ENCODE results near the gene RPUSD4. TPM values are rescaled to one million over a fixed set of nuclear protein-coding genes. Genes with fewer than 3 reads are reported as not detected.

Gene RPUSD4
- total and polyA plus RNA-seq, 10 of the 15 experiments (the other 5 are each of a cell fraction or from before 2014, with no cell fraction given), result 24.5 to 47.6 (median 31.7) TPM

- TF ChIP-seq, protein P1, sequence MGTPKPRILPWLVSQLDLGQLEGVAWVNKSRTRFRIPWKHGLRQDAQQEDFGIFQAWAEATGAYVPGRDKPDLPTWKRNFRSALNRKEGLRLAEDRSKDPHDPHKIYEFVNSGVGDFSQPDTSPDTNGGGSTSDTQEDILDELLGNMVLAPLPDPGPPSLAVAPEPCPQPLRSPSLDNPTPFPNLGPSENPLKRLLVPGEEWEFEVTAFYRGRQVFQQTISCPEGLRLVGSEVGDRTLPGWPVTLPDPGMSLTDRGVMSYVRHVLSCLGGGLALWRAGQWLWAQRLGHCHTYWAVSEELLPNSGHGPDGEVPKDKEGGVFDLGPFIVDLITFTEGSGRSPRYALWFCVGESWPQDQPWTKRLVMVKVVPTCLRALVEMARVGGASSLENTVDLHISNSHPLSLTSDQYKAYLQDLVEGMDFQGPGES (IDR thresholded peaks at IDR 0.05), result peak; percentile 80; the same call in 1 of the 2 replicates
- TF ChIP-seq BHLHE40 (IDR thresholded peaks at IDR 0.05; ENCODE audit: borderline replicate concordance in 1 of 2, low read depth in 2 of 2, low read length in 1 of 2), result peak; percentile 54 to 88; a peak in 3 of 4 replicates
- TF ChIP-seq BCL11A (IDR thresholded peaks at IDR 0.05; ENCODE audit: low read depth, low read length), result 0 out of 2 replicates have a peak, but pooled peaks have one; percentile 1
- no peak for TF ChIP-seq FOXM1 (IDR thresholded peaks at IDR 0.05; ENCODE audit: low read depth, low read length)
- TF ChIP-seq HDGF (IDR thresholded peaks at IDR 0.05), result no peak
- peak; percentile 7; the same call in 1 of the 2 replicates for TF ChIP-seq ZNF384 (IDR thresholded peaks at IDR 0.05; ENCODE audit: borderline replicate concordance, low read depth, low read length)
- TF ChIP-seq SPI1 (IDR thresholded peaks at IDR 0.05; ENCODE audit: borderline replicate concordance, insufficient read depth, low read depth, low read length), result no peak
- TF ChIP-seq TBL1XR1 (IDR thresholded peaks at IDR 0.05; ENCODE audit: low read depth, low read length), result 0 out of 2 replicates have a peak, but pooled peaks have one; percentile 63
- TF ChIP-seq, protein P2, sequence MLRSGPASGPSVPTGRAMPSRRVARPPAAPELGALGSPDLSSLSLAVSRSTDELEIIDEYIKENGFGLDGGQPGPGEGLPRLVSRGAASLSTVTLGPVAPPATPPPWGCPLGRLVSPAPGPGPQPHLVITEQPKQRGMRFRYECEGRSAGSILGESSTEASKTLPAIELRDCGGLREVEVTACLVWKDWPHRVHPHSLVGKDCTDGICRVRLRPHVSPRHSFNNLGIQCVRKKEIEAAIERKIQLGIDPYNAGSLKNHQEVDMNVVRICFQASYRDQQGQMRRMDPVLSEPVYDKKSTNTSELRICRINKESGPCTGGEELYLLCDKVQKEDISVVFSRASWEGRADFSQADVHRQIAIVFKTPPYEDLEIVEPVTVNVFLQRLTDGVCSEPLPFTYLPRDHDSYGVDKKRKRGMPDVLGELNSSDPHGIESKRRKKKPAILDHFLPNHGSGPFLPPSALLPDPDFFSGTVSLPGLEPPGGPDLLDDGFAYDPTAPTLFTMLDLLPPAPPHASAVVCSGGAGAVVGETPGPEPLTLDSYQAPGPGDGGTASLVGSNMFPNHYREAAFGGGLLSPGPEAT (IDR thresholded peaks at IDR 0.05; ENCODE audit: low read depth), result peak; percentile 96
- TF ChIP-seq JUND (IDR thresholded peaks at IDR 0.05; ENCODE audit: low read depth, low read length), result no peak
- peak; percentile 98 for TF ChIP-seq MXI1 (IDR thresholded peaks at IDR 0.05; ENCODE audit: low read depth, low read length)
- no peak for TF ChIP-seq MTA2 (IDR thresholded peaks at IDR 0.05; ENCODE audit: low read depth)
- TF ChIP-seq, protein P3, sequence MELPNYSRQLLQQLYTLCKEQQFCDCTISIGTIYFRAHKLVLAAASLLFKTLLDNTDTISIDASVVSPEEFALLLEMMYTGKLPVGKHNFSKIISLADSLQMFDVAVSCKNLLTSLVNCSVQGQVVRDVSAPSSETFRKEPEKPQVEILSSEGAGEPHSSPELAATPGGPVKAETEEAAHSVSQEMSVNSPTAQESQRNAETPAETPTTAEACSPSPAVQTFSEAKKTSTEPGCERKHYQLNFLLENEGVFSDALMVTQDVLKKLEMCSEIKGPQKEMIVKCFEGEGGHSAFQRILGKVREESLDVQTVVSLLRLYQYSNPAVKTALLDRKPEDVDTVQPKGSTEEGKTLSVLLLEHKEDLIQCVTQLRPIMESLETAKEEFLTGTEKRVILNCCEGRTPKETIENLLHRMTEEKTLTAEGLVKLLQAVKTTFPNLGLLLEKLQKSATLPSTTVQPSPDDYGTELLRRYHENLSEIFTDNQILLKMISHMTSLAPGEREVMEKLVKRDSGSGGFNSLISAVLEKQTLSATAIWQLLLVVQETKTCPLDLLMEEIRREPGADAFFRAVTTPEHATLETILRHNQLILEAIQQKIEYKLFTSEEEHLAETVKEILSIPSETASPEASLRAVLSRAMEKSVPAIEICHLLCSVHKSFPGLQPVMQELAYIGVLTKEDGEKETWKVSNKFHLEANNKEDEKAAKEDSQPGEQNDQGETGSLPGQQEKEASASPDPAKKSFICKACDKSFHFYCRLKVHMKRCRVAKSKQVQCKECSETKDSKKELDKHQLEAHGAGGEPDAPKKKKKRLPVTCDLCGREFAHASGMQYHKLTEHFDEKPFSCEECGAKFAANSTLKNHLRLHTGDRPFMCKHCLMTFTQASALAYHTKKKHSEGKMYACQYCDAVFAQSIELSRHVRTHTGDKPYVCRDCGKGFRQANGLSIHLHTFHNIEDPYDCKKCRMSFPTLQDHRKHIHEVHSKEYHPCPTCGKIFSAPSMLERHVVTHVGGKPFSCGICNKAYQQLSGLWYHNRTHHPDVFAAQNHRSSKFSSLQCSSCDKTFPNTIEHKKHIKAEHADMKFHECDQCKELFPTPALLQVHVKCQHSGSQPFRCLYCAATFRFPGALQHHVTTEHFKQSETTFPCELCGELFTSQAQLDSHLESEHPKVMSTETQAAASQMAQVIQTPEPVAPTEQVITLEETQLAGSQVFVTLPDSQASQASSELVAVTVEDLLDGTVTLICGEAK (IDR thresholded peaks at IDR 0.05; ENCODE audit: borderline replicate concordance), result no peak
- TF ChIP-seq E2F8 (IDR thresholded peaks at IDR 0.05; ENCODE audit: low read depth, partially characterized antibody), result no peak
- TF ChIP-seq, protein P4, sequence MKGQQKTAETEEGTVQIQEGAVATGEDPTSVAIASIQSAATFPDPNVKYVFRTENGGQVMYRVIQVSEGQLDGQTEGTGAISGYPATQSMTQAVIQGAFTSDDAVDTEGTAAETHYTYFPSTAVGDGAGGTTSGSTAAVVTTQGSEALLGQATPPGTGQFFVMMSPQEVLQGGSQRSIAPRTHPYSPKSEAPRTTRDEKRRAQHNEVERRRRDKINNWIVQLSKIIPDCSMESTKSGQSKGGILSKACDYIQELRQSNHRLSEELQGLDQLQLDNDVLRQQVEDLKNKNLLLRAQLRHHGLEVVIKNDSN (IDR thresholded peaks at IDR 0.05; ENCODE audit: borderline replicate concordance, extremely low read length, insufficient read depth, low read depth, low read length), result peak; percentile 100
- TF ChIP-seq MEF2B (IDR thresholded peaks at IDR 0.05; ENCODE audit: partially characterized antibody, poor library complexity, severe bottlenecking), result peak; percentile 90
- TF ChIP-seq POLR2AphosphoS2 (IDR thresholded peaks at IDR 0.05; ENCODE audit: low read depth, low read length), result 0 out of 2 replicates have a peak, but pooled peaks have one; percentile 72
Observed at GRCh38 chr11:126211236-126212088, at the start of gene RPUSD4, which contains the start of gene FAM118B (continued).

Measured in GM12878 (cell line).